GM18517 (cell line): ENCODE data around the gene PSAPL1.

Experiments
- ATAC-seq: cut with Tn5 transposase; IDR thresholded peaks from one replicate; pipeline ENCODE4 v1.9.1; 2021; ENCODE audit warnings: mild to moderate bottlenecking, moderate library complexity; ENCODE audit not compliant: unreplicated experiment

Gene PSAPL1

DNA sequence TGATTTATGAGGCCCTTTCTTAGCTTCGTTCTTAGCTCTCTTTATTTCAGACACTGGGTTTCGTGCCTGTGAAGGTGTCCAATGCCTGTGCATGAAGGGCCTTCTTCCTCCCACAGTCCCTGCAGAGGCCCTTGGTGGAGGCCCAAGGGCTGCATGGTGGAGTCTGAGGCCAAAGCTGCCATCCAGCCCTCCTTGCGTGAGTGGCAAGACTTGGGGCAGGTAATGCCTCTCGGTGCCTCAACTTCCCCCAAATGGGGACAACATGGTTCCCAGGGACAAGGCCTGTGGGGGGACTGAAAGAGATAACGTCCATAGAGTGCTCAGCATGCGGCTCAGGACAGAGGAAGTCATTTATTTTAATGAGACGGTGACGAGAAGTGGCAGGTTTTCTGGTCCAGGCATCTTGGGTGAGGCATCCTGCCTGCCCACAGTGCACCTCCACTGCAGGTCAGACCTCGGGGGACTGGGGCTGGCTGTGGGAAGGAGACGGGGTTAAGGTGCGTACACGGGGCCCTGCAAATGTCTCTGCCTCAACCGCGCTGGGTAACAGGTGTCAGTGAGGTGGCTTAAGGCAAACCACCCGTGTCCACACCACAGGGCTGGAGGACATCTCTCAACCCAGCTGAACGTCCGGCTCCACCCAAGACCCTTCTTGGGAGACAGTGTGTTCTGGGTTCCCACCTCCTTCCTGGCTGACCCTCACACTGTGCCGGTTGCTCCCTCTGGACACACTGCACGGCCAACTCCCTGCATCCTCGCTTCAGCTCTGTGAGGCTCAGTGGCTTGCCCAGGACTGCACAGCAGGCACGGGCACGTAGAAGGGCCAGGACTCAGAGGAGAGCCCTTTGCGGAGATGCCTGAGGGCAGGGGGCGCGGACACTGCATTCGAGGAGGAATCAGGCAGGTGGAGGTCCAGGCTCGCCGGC lies 50.5 kb downstream of the PSAPL1 start:
- no peak for ATAC-seq

DNA sequence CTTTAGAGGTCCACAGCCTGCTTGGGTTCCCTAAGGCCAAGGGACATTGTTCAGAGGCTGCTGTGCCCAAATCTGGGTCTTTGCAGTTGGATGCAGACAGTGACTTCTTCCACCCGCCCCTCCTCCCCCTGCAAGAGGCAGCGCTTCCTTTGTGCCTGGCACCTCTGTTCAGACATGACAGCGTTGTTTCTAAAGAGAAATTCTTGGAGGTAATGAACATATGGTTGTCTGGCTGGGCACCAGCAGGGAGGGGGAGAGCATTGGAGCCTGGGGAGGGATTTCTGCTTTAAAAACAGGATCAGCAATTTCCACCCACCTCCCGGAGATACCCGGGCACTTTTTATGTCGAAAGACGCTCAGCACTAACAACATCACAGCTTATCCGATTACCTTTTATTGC lies 51.5 kb downstream of the PSAPL1 start:
- no peak for ATAC-seq

DNA sequence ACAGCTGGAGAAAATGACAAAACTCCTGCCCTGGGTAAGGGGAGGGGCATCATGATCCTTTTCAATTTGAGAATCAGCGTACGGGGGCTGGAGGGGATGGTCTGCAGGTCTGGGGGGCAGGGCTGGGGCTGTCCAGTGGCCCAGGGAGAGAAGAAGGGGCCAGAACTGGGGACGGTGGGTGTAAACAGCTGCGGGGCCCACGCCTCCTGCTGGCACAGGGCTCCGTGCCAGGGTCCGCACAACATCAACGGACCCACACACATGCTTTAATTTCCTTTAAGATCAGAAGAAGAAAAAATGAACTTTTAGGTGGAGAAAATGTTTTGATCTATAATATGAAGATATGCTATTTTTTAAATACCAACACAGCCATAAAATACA lies 52.1 kb downstream of the PSAPL1 start:
- ATAC-seq: no peak

DNA sequence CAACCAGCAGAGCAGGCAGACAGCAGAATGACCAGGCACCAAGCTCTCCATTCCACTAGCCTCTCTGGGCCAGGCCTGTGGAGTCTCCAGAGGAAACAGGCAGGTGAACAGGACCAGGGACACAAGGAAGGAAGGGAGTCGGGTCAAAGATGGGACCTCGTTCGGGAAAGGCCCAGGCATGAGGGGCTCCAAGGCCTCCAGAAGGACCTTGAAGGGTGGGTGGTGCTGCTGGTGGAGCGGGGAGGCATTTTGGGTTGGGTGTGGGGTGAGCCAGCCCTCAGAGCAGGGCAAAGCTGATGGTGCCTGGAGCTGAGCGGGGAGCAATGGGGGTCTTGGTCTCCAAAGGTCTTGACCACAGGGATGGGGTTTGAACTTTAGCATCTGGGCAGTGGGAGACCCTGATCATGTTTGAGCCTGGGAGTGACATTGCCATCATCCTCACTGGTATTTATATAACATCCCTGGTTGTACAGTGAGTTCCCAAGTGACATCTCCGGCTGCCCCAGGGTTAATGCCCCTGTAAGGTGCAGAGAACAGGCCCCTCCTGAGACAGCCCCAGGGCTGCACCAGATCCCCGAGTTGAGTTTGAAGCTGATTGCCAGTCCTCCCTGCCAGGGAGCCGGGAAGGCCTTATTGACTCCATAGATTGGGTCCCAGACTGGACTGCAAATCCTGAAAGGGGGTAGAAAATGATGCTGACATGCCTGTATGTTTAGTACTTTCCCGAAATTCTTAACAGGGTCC lies 52.7 kb downstream of the PSAPL1 start:
- ATAC-seq: no peak

DNA sequence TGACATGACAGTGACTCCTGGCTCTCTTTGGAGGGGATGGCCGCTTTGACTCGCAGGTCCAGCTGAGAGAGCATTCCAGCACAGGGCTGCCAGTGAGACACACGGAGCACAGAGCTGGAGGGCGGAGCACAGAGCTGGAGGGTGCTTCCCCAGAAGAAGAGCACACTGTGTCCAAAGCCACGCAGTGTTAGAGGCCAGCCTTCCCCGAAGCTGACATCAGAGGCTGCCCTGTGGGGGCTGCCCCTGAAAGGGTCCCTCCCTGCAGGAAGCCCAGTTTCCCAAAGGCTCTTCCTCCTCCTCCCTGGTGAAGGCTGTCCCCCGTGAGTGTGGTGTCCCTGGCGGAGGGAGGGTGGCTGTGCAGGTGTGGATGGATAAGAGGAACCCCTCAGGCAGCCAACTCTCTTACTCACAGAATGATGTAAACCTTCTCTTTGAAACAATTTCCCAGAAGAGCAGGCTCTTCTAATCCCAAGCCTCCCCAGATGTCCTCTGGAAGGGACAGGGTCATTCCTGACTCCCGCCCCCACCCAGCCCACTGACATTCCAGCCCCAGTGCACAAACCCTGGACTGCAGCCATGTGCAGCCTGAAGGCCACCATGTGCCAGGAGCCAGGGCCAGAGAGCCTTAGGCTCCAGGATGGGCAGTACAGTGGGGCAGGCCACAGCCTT lies 53.4 kb downstream of the PSAPL1 start:
- no peak for ATAC-seq
